ENCODE measurements around the gene SMG6. TPM values are rescaled to one million over a fixed set of nuclear protein-coding genes. Genes with fewer than 3 reads are reported as not detected.

The SMG6 gene
- total and polyA plus RNA-seq, 2 experiments from 2014 or later = 16.8 to 63.1 TPM

DNA sequence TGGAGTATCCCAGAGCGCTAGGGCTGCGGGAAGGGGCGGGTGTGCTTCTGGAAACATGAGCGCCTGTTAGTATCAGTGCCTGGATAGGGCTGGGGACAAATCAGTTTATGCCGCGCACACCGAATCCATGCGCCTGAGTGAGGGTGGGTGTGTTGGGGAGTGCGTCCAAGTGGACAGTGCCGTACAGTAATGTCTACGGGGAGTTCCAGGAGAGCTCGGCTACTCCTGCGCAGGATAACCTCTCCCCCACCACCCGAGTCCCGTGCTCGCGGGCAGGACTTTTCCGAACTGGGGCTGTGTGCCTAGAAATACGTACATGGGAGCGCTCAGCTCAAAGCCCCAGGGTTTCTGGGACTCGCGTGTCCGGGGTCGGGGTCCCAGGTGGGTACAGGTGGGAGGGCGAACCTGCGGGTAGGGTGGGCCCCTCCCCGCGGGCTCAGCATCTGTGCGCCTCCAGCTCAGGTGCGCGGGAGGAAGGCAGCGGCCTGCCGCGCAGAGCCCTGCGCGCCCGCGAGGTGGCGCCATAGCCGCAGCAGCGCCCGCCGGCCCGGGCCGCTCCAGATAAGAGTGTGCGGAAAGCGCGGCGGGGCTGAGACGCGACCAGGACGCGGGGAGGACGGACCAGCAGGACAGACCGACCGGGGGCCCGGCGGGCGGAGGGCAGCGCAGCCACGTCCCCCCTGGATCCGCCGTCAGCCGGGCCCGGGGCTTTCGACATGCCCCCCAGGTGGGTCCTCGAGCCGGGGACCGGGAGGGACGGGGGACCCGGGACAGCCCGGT is 248.9 kb downstream of the SMG6 start, which contains the start of gene HIC1:
Gene HIC1 (plus strand): TSS at position 592 of the 780 bp plus-strand sequence. CDS start 1,588 bp downstream, outside the sequence.
- Histone ChIP-seq H3K36me3 (ENCODE audit: low read depth) (no peaks in the 10 kb centered on the region; the same call in 1 of the 2 replicates), H3K9ac (peak within 1 kb of the TSS; percentile 91), H4K20me1 (ENCODE audit: insufficient read depth) (no peaks in the 10 kb centered on the region), H3K9me3 (ENCODE audit: low read depth) (no peaks in the 10 kb centered on the region), H3K27me3 (replicated peaks; ENCODE audit: insufficient read depth) (no peaks in the 10 kb centered on the region), H3K79me2 (ENCODE audit: insufficient read depth) (peaks cover 29% of the 10 kb centered on the region), H3K4me3 (peak within 1 kb of the TSS; percentile 79), H3K4me2 (ENCODE audit: unreplicated experiment) (peak within 1 kb of the TSS; percentile 86), H3K27ac (peak within 1 kb of the TSS; percentile 81), H2AFZ (peak within 1 kb of the TSS; percentile 36; the same call in 1 of the 2 replicates), H3K9me2 (ENCODE audit: insufficient read depth) (no peaks in the 10 kb centered on the region), H3K4me1 (ENCODE audit: insufficient read depth) (no peaks in the 10 kb centered on the region), H3F3A (ENCODE audit: insufficient read depth) (no peaks in the 10 kb centered on the region)
- 1 to 2% methylated on average over 51 to 58 of the region's 72 CpGs for WGBS, 2 experiments (ENCODE audit: low coverage in 1 of 2, low lambda C conversion rate in 2 of 2, missing lambda C conversion rate in 2 of 2)
- in situ Hi-C loops (cut with MboI) = no loop called here
- TF ChIP-seq EZH2phosphoT487 (IDR thresholded peaks at IDR 0.05; ENCODE audit: insufficient read depth, low read depth) (no peak), EZH2 (IDR thresholded peaks at IDR 0.05; ENCODE audit: insufficient read depth, poor library complexity, severe bottlenecking) (no peak)
- DNase-seq = peak; percentile 94

DNA sequence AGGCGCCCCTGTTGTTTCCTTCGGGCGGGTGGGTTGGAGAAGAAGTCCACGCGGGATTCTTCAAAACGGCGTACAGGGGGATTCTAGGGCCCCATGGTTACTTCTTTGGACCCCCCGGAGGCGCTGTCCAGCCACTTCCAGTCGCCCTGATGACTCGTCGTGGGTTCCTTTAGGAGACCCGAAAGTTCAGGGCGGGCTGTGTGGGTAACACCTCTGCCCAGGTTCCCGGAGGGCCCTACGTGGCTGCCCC is 249.4 kb downstream of the SMG6 start:
- in situ Hi-C loops (cut with MboI) = no loop called here
- peak overlapping the region; percentile 81 for H3K27ac ChIP-seq
- peaks cover 24% of the 10 kb centered on the region for H3K79me2 ChIP-seq (ENCODE audit: insufficient read depth)
- peaks cover under 1% of the 10 kb centered on the region; the same call in 1 of the 2 replicates for H3K4me1 ChIP-seq (ENCODE audit: insufficient read depth)
- DNase-seq = no peak
- no peaks in the 10 kb centered on the region for H3K27me3 ChIP-seq (replicated peaks; ENCODE audit: insufficient read depth)
- H3K9me3 ChIP-seq (ENCODE audit: low read depth) = no peaks in the 10 kb centered on the region
- H3K4me3 ChIP-seq = peak overlapping the region; percentile 79
- H3K9ac ChIP-seq = peak overlapping the region; percentile 91
- no peaks in the 10 kb centered on the region; the same call in 1 of the 2 replicates for H3F3A ChIP-seq (ENCODE audit: insufficient read depth)
- no peaks in the 10 kb centered on the region for H3K36me3 ChIP-seq (ENCODE audit: low read depth)
- no peaks in the 10 kb centered on the region for H3K9me2 ChIP-seq (ENCODE audit: insufficient read depth)
- H3K4me2 ChIP-seq (ENCODE audit: unreplicated experiment) = peak overlapping the region; percentile 80
- no peaks in the 10 kb centered on the region for H4K20me1 ChIP-seq (ENCODE audit: insufficient read depth)
- 3 to 4% methylated on average over 16 of the region's 16 CpGs for WGBS, 2 experiments (ENCODE audit: low coverage in 1 of 2, low lambda C conversion rate in 2 of 2, missing lambda C conversion rate in 2 of 2)
- no peak for TF ChIP-seq EZH2 (IDR thresholded peaks at IDR 0.05; ENCODE audit: insufficient read depth, poor library complexity, severe bottlenecking)
- TF ChIP-seq EZH2phosphoT487 (IDR thresholded peaks at IDR 0.05; ENCODE audit: insufficient read depth, low read depth) = no peak
- peak overlapping the region; percentile 36; the same call in 1 of the 2 replicates for H2AFZ ChIP-seq

DNA sequence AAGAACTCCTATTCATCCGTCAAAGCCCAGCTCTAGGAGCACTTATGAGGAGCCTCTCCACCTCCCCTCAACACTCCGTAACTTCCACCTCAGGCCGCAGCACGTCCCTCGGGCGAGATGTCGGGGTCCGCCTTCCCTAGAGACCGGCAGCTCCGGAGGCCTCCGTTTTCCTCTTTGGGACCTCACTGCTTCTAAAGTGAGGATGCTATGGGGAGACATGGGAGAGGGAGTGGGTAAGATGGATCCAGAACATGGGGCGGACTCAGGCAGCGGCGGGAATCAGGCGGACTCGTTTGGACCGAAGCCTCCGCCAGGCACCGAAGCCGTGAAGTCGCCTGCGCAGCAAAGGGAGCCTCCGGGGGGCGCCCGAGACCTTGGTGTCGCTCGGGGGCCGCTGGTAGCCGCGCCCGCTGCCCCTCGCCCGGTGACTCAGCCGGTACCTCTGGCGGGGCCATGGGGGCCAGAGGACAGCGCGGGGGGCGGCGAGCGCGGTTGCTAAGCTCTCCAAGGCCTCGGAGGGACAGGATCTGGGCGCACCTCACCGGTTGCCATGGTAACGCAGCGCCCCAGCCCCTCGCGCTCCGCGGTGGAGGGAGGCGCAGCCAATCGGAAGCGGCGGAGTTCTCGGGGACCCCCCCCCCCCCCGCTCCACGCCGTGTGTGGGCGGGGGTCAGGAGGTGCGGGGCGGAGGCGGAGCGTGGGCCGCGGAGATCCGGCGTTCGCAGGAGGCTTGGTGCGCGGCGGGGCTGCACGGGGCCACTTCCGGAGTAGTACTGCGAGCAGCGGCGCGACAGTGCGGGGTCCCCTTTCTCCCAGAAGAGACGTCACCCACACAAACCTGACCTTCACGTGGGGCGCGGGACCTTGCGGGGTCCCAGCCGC is 250.0 kb downstream of the SMG6 start:
- H3K4me2 ChIP-seq (ENCODE audit: unreplicated experiment) = peak overlapping the region; percentile 80
- H4K20me1 ChIP-seq (ENCODE audit: insufficient read depth) = no peaks in the 10 kb centered on the region
- peak overlapping the region; percentile 81 for H3K27ac ChIP-seq
- H3F3A ChIP-seq (ENCODE audit: insufficient read depth) = no peaks in the 10 kb centered on the region; the same call in 1 of the 2 replicates
- H3K79me2 ChIP-seq (ENCODE audit: insufficient read depth) = peaks cover 18% of the 10 kb centered on the region
- H2AFZ ChIP-seq = peak overlapping the region; percentile 36; the same call in 1 of the 2 replicates
- H3K36me3 ChIP-seq (ENCODE audit: low read depth) = no peaks in the 10 kb centered on the region
- WGBS, 2 experiments (ENCODE audit: low coverage in 1 of 2, low lambda C conversion rate in 2 of 2, missing lambda C conversion rate in 2 of 2) = 19 to 20% methylated on average over 51 to 57 of the region's 84 CpGs
- in situ Hi-C loops (cut with MboI) = no loop called here
- peak overlapping the region; percentile 91 for H3K9ac ChIP-seq
- TF ChIP-seq EZH2phosphoT487 (IDR thresholded peaks at IDR 0.05; ENCODE audit: insufficient read depth, low read depth) = no peak
- TF ChIP-seq EZH2 (IDR thresholded peaks at IDR 0.05; ENCODE audit: insufficient read depth, poor library complexity, severe bottlenecking) = no peak
- H3K4me3 ChIP-seq = peak overlapping the region; percentile 79
- peak; percentile 91 for DNase-seq
- peaks cover 6% of the 10 kb centered on the region; the same call in 1 of the 2 replicates for H3K4me1 ChIP-seq (ENCODE audit: insufficient read depth)
- no peaks in the 10 kb centered on the region for H3K27me3 ChIP-seq (replicated peaks; ENCODE audit: insufficient read depth)
- no peaks in the 10 kb centered on the region for H3K9me3 ChIP-seq (ENCODE audit: low read depth)
- no peaks in the 10 kb centered on the region for H3K9me2 ChIP-seq (ENCODE audit: insufficient read depth)

DNA sequence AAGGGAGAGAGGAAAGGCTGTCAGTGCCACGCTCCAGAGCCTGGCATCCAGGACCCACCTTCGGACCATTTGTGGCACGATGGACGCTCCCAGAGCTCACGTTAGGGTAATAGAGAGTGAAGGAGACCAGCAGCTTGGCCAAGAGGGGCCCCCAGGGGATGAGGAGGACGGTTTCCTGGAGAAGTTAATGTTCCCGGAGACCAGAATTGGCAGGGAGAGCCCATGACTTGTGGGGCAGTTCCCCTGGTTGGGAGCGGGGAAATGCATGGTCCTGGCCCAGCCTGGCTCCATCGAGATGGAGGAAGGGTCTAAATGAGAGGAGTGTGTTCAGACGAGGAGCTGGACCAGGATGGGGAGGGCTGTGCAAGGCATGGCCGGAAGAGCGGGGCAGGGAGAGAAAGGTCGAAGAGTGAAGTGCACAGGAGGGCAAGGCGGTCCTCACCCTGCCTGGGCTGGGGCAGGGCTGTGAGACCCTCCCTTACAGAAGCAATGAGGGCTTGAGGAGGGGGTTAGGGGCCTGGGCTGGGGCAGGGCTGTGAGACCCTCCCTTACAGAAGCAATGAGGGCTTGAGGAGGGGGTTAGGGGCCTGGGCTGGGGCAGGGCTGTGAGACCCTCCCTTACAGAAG is 251.5 kb downstream of the SMG6 start:
- no peaks in the 10 kb centered on the region; the same call in 1 of the 2 replicates for H3F3A ChIP-seq (ENCODE audit: insufficient read depth)
- no peaks in the 10 kb centered on the region for H3K27me3 ChIP-seq (replicated peaks; ENCODE audit: insufficient read depth)
- no peak overlapping the region for H2AFZ ChIP-seq
- no peaks in the 10 kb centered on the region for H4K20me1 ChIP-seq (ENCODE audit: insufficient read depth)
- no peak for DNase-seq
- H3K27ac ChIP-seq = no peak overlapping the region
- no peaks in the 10 kb centered on the region for H3K9me2 ChIP-seq (ENCODE audit: insufficient read depth)
- no peaks in the 10 kb centered on the region for H3K36me3 ChIP-seq (ENCODE audit: low read depth)
- no peak overlapping the region for H3K4me2 ChIP-seq (ENCODE audit: unreplicated experiment)
- in situ Hi-C loops (cut with MboI) = no loop called here
- H3K4me1 ChIP-seq (ENCODE audit: insufficient read depth) = peaks cover 8% of the 10 kb centered on the region; the same call in 1 of the 2 replicates
- TF ChIP-seq EZH2 (IDR thresholded peaks at IDR 0.05; ENCODE audit: insufficient read depth, poor library complexity, severe bottlenecking) (no peak), EZH2phosphoT487 (IDR thresholded peaks at IDR 0.05; ENCODE audit: insufficient read depth, low read depth) (no peak)
- no peaks in the 10 kb centered on the region for H3K9me3 ChIP-seq (ENCODE audit: low read depth)
- whole genome bisulfite sequencing, 2 experiments (ENCODE audit: low coverage in 1 of 2, low lambda C conversion rate in 2 of 2, missing lambda C conversion rate in 2 of 2) = 77 to 81% methylated on average over 14 of the region's 14 CpGs
- no peak overlapping the region for H3K9ac ChIP-seq
- H3K79me2 ChIP-seq (ENCODE audit: insufficient read depth) = peaks cover 8% of the 10 kb centered on the region
- no peak overlapping the region for H3K4me3 ChIP-seq
